ENCODE results near the gene RIBC1.
A peak's percentile ranks its signal among the peaks of the same experiment; 100 is the strongest.

DNA sequence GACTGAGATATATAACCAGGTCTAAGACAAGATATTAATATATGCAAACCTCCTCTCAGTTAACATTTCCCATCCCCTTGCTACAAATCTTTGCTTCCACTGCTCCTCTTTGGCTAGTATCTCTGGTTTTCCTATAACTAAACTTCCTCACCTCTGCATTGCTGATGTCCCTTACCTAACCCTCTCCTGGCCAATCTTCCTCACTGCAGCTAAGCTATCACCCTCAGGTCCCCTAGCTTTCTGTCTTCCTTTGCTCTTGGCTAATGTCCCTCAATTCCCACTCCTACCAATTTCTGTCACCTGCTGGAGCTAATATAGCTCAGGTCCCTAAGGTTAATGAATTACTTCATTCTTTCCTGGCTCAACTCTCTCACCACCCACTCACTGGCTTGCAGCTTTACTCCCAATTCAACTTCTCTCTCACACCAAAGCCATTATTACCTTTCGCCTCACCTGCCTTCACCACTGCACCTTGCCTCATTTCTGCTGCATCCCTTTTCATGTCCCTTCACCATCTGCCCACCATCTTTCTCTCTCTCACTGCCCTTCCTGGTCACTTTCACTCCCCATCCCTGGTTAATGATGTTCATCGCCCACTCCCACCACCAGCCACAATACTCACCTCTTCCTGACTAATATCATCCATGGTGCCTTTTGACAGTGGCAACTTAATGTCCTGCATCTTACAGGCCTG lies 26.9 kb upstream of the RIBC1 start:
- TF ChIP-seq, protein P1, sequence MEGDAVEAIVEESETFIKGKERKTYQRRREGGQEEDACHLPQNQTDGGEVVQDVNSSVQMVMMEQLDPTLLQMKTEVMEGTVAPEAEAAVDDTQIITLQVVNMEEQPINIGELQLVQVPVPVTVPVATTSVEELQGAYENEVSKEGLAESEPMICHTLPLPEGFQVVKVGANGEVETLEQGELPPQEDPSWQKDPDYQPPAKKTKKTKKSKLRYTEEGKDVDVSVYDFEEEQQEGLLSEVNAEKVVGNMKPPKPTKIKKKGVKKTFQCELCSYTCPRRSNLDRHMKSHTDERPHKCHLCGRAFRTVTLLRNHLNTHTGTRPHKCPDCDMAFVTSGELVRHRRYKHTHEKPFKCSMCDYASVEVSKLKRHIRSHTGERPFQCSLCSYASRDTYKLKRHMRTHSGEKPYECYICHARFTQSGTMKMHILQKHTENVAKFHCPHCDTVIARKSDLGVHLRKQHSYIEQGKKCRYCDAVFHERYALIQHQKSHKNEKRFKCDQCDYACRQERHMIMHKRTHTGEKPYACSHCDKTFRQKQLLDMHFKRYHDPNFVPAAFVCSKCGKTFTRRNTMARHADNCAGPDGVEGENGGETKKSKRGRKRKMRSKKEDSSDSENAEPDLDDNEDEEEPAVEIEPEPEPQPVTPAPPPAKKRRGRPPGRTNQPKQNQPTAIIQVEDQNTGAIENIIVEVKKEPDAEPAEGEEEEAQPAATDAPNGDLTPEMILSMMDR (IDR thresholded peaks at IDR 0.05 in 2 of 3, conservative IDR thresholded peaks at IDR 0.05 in 1 of 3; ENCODE audit: borderline replicate concordance in 1 of 3, insufficient read depth in 1 of 3, low read depth in 2 of 3, low read length in 2 of 3) = 0 out of 6 replicates have a peak, but pooled peaks of 1 of the 3 experiments have one; percentile 5
- TF ChIP-seq ZNF274 (IDR thresholded peaks at IDR 0.05; ENCODE audit: low read depth, low read length) (no peak), EGR1 (IDR thresholded peaks at IDR 0.05; ENCODE audit: low read depth) (no peak), POLR2A (IDR thresholded peaks at IDR 0.05; ENCODE audit: borderline replicate concordance, extremely low read depth, insufficient read depth, insufficient read length) (no peak), SP1 (IDR thresholded peaks at IDR 0.05; ENCODE audit: low read depth) (no peak), TCF7L2 (IDR thresholded peaks at IDR 0.05; ENCODE audit: borderline replicate concordance, extremely low read depth, insufficient read depth, insufficient read length) (no peak), EZH2 (IDR thresholded peaks at IDR 0.05) (no peak), MAX (IDR thresholded peaks at IDR 0.05) (no peak), SIN3A (IDR thresholded peaks at IDR 0.05; ENCODE audit: low read depth) (no peak)
- TF ChIP-seq, protein P2, sequence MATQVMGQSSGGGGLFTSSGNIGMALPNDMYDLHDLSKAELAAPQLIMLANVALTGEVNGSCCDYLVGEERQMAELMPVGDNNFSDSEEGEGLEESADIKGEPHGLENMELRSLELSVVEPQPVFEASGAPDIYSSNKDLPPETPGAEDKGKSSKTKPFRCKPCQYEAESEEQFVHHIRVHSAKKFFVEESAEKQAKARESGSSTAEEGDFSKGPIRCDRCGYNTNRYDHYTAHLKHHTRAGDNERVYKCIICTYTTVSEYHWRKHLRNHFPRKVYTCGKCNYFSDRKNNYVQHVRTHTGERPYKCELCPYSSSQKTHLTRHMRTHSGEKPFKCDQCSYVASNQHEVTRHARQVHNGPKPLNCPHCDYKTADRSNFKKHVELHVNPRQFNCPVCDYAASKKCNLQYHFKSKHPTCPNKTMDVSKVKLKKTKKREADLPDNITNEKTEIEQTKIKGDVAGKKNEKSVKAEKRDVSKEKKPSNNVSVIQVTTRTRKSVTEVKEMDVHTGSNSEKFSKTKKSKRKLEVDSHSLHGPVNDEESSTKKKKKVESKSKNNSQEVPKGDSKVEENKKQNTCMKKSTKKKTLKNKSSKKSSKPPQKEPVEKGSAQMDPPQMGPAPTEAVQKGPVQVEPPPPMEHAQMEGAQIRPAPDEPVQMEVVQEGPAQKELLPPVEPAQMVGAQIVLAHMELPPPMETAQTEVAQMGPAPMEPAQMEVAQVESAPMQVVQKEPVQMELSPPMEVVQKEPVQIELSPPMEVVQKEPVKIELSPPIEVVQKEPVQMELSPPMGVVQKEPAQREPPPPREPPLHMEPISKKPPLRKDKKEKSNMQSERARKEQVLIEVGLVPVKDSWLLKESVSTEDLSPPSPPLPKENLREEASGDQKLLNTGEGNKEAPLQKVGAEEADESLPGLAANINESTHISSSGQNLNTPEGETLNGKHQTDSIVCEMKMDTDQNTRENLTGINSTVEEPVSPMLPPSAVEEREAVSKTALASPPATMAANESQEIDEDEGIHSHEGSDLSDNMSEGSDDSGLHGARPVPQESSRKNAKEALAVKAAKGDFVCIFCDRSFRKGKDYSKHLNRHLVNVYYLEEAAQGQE (IDR thresholded peaks at IDR 0.05; ENCODE audit: low read depth) = no peak
